GM06990 (cell line): ENCODE data around the gene RASGEF1C.

Experiments used
- DNase-seq: peaks from one replicate; pipeline ENCODE4 v3.0.0-alpha.2; 2011; ENCODE audit not compliant: insufficient read length; ENCODE audit errors: extremely low read depth
- H3K27me3 ChIP-seq: replicated peaks from 2 replicates; pipeline ENCODE4 v1.6.0; 2011; ENCODE audit warnings: low read length; ENCODE audit not compliant: control insufficient read depth, insufficient read depth
- H3K36me3 ChIP-seq: 2 replicates; pipeline ENCODE4 v1.5.1; 2011; ENCODE audit warnings: low read length; ENCODE audit not compliant: control insufficient read depth, insufficient read depth
- H3K4me3 ChIP-seq: replicated peaks from 2 replicates; pipeline ENCODE4 v1.5.1; 2011; ENCODE audit warnings: low read depth, mild to moderate bottlenecking, control low read depth, low read length
- TF ChIP-seq, protein P1 (sequence below): IDR thresholded peaks from 2 replicates; pipeline ENCODE4 v1.5.1; 2011; ENCODE audit warnings: low read length, control low read depth, mild to moderate bottlenecking, inconsistent platforms; ENCODE audit not compliant: insufficient read depth, poor library complexity, severe bottlenecking

RASGEF1C gene

DNA sequence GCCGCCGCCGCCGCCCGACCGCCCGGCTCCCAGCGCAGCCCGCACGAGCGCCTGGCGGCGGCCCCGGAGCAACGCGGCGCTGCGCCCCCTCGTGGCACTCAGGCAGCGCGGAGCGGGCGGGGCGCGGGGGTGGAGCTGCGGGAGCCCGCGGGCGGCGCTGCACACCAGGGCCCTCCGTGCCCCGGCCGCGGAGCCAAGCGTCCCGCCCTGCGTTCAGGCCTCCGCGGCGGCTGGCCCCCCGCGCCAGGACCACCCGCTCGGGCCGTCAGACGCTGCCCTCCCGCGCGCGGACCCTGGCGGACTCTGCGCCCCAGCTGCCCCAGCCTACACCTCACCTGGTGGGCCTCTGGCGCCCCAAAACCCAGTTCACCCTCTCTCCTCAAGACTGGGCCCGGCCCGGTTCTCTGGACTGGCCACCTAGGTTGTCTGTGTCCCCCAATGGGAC is at the start of gene RASGEF1C:
Gene RASGEF1C (minus strand): TSS at position 75 of the 445 bp plus-strand sequence. CDS start 71,159 bp downstream, outside the sequence.
- peak; percentile 59 for DNase-seq
- H3K27me3 ChIP-seq, result no peaks in the 10 kb centered on the region; the same call in 1 of the 2 replicates
- no peaks in the 10 kb centered on the region for H3K36me3 ChIP-seq
- no peak within 1 kb of the TSS for H3K4me3 ChIP-seq
- TF ChIP-seq, protein P1, sequence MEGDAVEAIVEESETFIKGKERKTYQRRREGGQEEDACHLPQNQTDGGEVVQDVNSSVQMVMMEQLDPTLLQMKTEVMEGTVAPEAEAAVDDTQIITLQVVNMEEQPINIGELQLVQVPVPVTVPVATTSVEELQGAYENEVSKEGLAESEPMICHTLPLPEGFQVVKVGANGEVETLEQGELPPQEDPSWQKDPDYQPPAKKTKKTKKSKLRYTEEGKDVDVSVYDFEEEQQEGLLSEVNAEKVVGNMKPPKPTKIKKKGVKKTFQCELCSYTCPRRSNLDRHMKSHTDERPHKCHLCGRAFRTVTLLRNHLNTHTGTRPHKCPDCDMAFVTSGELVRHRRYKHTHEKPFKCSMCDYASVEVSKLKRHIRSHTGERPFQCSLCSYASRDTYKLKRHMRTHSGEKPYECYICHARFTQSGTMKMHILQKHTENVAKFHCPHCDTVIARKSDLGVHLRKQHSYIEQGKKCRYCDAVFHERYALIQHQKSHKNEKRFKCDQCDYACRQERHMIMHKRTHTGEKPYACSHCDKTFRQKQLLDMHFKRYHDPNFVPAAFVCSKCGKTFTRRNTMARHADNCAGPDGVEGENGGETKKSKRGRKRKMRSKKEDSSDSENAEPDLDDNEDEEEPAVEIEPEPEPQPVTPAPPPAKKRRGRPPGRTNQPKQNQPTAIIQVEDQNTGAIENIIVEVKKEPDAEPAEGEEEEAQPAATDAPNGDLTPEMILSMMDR, result no peak

DNA sequence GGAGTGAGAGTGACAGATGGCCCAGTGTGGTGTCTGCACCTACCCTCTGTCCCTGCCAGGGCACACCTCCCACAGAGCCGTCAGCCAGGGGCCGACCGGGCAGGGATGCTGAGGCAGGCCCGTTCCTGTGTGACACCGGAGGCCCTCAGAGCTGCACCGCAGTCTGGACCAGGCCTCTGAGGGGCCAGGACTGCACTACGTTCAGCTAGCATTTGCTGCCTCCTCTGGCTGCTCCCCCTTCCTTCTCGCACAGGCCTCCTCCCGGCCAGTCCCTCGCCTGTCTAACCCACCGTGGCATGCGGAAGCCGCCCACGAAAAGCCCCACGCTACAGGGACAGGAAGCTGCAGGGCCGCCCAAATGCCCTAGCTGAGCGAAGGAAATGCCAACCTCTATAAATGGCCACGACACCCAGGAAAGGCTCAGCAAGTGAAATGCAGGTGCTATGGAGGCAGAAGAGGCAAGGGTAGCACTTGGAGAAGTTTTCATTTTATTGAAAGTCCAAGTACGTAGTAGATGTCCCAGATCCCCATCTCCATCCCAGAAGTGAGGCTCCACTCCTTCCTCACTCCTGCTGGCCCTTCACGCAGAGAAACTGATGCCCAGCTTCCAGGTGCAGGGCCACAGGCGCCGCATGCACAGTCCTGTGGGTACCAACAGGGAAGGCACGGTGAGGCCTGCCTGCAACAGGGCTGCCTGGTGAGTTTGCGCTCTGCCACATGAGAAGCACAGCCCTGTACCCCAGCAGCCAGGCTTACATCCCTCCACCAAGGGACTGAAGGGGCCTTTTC is 44.2 kb upstream of the RASGEF1C start:
- Histone ChIP-seq H3K4me3 (no peak overlapping the region), H3K27me3 (no peaks in the 10 kb centered on the region), H3K36me3 (peaks cover 3% of the 10 kb centered on the region)
- TF ChIP-seq, protein P1, result no peak
- peak; percentile 20 for DNase-seq

DNA sequence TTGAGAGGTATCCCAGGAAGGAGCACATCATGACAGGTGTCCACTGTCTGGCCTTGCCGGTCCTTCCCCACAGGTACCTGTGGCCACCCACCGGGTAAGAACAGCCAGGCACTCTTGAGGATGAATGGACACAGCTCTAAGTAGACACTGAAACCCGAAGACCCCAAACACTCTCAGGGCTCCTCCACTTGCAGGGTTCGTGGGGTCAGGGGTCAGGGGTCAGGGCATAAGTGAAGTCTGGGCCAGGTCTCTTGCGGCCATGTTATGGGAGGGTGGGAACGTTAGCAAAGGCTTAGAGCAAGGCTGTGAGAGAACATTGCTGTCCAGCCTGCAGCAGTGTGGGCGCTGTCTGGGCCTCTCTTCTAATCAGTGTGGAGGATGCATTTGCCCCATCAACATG is 42.9 kb upstream of the RASGEF1C start:
- peaks cover 4% of the 10 kb centered on the region for H3K36me3 ChIP-seq
- TF ChIP-seq, protein P1, result no peak
- DNase-seq, result no peak
- H3K27me3 ChIP-seq, result no peaks in the 10 kb centered on the region
- H3K4me3 ChIP-seq, result no peak overlapping the region

DNA sequence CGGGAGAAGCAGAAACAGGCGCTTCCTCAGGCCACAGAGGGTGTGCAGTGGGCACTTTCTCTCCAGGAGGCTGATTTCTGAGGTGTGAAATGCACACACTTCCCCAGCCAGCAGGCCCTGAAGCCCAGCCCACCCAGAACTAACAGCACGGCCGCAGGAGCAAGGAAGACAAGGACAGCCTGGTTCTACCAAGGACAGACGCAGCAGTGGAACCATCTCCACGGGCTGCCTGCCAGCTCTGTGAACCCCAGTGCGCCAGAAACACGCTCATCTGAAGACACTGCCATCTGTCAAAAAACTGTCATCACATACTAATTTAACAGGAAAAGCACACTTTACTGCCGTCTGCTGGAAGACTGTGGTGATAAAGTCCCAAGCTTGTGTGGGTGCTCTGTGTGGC is 42.1 kb upstream of the RASGEF1C start:
- H3K27me3 ChIP-seq, result no peaks in the 10 kb centered on the region
- TF ChIP-seq, protein P1, result no peak
- peaks cover 3% of the 10 kb centered on the region for H3K36me3 ChIP-seq
- no peak overlapping the region for H3K4me3 ChIP-seq
- DNase-seq, result no peak

DNA sequence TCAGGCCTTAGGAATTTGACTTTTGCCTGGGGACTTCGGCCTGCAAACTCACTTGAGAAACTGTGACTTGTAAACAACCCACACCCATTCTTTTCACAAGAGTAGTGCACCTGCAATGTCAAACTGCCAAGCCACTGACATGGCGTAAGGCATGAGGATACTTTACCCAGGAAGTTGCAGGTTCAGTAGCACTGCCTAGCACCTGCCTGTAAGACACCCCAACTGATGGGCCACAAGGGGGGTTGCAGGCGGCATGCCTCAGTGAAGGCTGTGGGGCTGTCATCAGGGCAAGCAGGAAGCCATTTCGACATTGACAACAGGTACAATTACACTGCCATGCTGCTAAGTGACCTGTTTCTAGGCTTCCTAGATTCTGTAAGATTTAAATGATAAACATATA is 41.3 kb upstream of the RASGEF1C start:
- peaks cover 3% of the 10 kb centered on the region for H3K36me3 ChIP-seq
- no peak for DNase-seq
- no peaks in the 10 kb centered on the region for H3K27me3 ChIP-seq
- TF ChIP-seq, protein P1, result no peak
- no peak overlapping the region for H3K4me3 ChIP-seq
